ENCODE data around the gene MAST3.

DNA sequence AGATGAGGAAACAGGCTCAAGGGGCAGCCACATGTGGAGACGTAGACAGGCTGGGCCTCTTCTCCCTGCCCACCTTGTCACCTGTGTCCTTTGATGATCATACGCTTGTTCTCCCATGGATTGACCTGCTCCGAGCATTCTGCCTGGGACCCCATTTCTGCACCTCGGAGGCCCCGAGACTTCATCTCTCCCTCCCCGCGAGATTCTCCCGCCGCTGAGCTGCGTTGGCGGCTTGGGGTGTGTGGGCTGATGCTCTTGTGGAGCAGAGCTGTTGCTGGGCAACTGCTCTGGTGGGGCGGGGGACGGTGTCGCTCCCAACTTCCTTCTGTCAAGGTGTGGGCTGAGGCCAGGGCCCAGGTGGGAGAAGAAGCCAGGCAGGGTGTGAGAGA is 22.1 kb downstream of the MAST3 start:
- TF ChIP-seq JUND (IDR thresholded peaks at IDR 0.05) (no peak), RAD21 (IDR thresholded peaks at IDR 0.05) (no peak), HNF4G (IDR thresholded peaks at IDR 0.05) (no peak), TAF1 (conservative IDR thresholded peaks at IDR 0.05) (no peak), GABPA (IDR thresholded peaks at IDR 0.05 in 1 of 2, conservative IDR thresholded peaks at IDR 0.05 in 1 of 2) (no peak), YY1 (IDR thresholded peaks at IDR 0.05) (no peak), SP1 (IDR thresholded peaks at IDR 0.05) (no peak), FOXA2 (IDR thresholded peaks at IDR 0.05) (no peak), FOXA1 (IDR thresholded peaks at IDR 0.05) (no peak), HNF4A (conservative IDR thresholded peaks at IDR 0.05) (no peak)
- TF ChIP-seq, protein P1, sequence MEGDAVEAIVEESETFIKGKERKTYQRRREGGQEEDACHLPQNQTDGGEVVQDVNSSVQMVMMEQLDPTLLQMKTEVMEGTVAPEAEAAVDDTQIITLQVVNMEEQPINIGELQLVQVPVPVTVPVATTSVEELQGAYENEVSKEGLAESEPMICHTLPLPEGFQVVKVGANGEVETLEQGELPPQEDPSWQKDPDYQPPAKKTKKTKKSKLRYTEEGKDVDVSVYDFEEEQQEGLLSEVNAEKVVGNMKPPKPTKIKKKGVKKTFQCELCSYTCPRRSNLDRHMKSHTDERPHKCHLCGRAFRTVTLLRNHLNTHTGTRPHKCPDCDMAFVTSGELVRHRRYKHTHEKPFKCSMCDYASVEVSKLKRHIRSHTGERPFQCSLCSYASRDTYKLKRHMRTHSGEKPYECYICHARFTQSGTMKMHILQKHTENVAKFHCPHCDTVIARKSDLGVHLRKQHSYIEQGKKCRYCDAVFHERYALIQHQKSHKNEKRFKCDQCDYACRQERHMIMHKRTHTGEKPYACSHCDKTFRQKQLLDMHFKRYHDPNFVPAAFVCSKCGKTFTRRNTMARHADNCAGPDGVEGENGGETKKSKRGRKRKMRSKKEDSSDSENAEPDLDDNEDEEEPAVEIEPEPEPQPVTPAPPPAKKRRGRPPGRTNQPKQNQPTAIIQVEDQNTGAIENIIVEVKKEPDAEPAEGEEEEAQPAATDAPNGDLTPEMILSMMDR (IDR thresholded peaks at IDR 0.05; ENCODE audit: low read depth, low read length, missing input control) = no peak

All from liver (tissue), 3 donors.